Fibroblast of pulmonary artery (primary cell): ENCODE data around the gene TMEM252.

Experiments used
- DNase-seq: peaks from one replicate; pipeline ENCODE4 v3.0.0-alpha.2; 2010; ENCODE audit warnings: low read depth
- H3K4me3 ChIP-seq: replicated peaks from 2 replicates; pipeline ENCODE4 v1.5.1; 2011; ENCODE audit warnings: low read depth, mild to moderate bottlenecking, control low read depth, low read length, moderate library complexity
- CTCF ChIP-seq: IDR thresholded peaks from 2 replicates; pipeline ENCODE4 v1.5.1; 2011; ENCODE audit warnings: mild to moderate bottlenecking, control low read depth, low read length, inconsistent platforms; ENCODE audit errors: missing control alignments

Gene TMEM252

GRCh38 chr9:68540712-68541535 is at the start of gene TMEM252:
Gene TMEM252, minus strand, starts transcription at chr9:68540883. Its CDS starts 69 bp downstream, at chr9:68540814.
- no peak within 1 kb of the TSS for H3K4me3 ChIP-seq
- no peak for TF ChIP-seq CTCF
- no peak for DNase-seq

- H3K4me3 ChIP-seq, result no peak overlapping the region
- no peak for DNase-seq
- TF ChIP-seq CTCF, result no peak
These were observed 44.5 kb upstream of the TMEM252 start for GRCh38 chr9:68585034-68585761.

- H3K4me3 ChIP-seq, result no peak overlapping the region
- TF ChIP-seq CTCF, result no peak
- peak; percentile 90 for DNase-seq
These were observed 43.7 kb upstream of the TMEM252 start for GRCh38 chr9:68584189-68585033.

- no peak for TF ChIP-seq CTCF
- no peak overlapping the region for H3K4me3 ChIP-seq
- DNase-seq, result no peak
These were observed 41.0 kb upstream of the TMEM252 start for GRCh38 chr9:68581696-68582095.

GRCh38 chr9:68577774-68578591 is 37.3 kb upstream of the TMEM252 start:
- no peak overlapping the region for H3K4me3 ChIP-seq
- no peak for TF ChIP-seq CTCF
- DNase-seq, result no peak

GRCh38 chr9:68575817-68576216 is 35.1 kb upstream of the TMEM252 start:
- no peak for DNase-seq
- H3K4me3 ChIP-seq, result no peak overlapping the region
- TF ChIP-seq CTCF, result no peak
